HepG2 (cell line): Measurements from ENCODE around the gene NPEPL1. TPM values are rescaled to one million over a fixed set of nuclear protein-coding genes. Genes with fewer than 3 reads are reported as not detected.

Source experiments
- CENPBD1 ChIP-seq: sonication (generic); formaldehyde crosslinking; IDR thresholded peaks from 2 replicates; pipeline ENCODE4 v1.8.0; 2022; ENCODE audit warnings: missing genetic modification reagents, low read depth, mild to moderate bottlenecking, borderline replicate concordance
- KDM5B ChIP-seq: sonication (generic); formaldehyde crosslinking; IDR thresholded peaks from 2 replicates; pipeline ENCODE4 v1.4.0; 2020; ENCODE audit warnings: missing genetic modification reagents, mild to moderate bottlenecking, borderline replicate concordance
- PHF8 ChIP-seq: sonication (generic); formaldehyde crosslinking; IDR thresholded peaks from 2 replicates; pipeline ENCODE4 v1.5.0; 2020; ENCODE audit warnings: missing genetic modification reagents
- ZFP90 ChIP-seq: sonication (generic); formaldehyde crosslinking; IDR thresholded peaks from 2 replicates; pipeline ENCODE4 v1.8.0; 2022; ENCODE audit warnings: missing genetic modification reagents, mild to moderate bottlenecking, inconsistent platforms, borderline replicate concordance
- ZNF333 ChIP-seq: sonication (generic); formaldehyde crosslinking; IDR thresholded peaks from 2 replicates; pipeline ENCODE4 v1.4.0; 2020; ENCODE audit warnings: mild to moderate bottlenecking, missing genetic modification reagents, borderline replicate concordance
- ZNF704 ChIP-seq: sonication (generic); formaldehyde crosslinking; IDR thresholded peaks from 2 replicates; pipeline ENCODE4 v1.8.1; 2023; ENCODE audit warnings: mild to moderate bottlenecking, inconsistent platforms, moderate library complexity, missing genetic modification reagents, borderline replicate concordance
- polyA plus RNA-seq, 8 experiments: library from polyadenylated mRNA; depleted of rRNA in 3 of 8; stranded (reverse) in 7 of 8; unstranded in 1 of 8; fragments of >200 nt; fragmentation: Illumina TruSeq in 4 of 8; extraction: Trizol in 4 of 8; gene quantifications; 2 replicates each; pipeline versions ENCODE4 v1.2.1 to v1.2.3, GENCODE V29; 2011 to 2016; ENCODE audit warnings: low read depth in 4 of 8, missing spikeins in 1 of 8, mixed read lengths in 1 of 8; ENCODE audit not compliant: insufficient read depth in 1 of 8
- total RNA-seq, 5 experiments: library from RNA; depleted of rRNA; stranded (reverse); fragments of >200 nt; fragmentation: Illumina TruSeq; extraction: Trizol; gene quantifications; 2 replicates each; pipeline ENCODE4 v1.2.3, GENCODE V29; 2016; ENCODE audit warnings: low read depth in 1 of 5
- TF ChIP-seq, protein P1 (sequence below): sonication (generic); formaldehyde crosslinking; IDR thresholded peaks from 2 replicates; pipeline ENCODE4 v1.4.0; 2020; ENCODE audit warnings: missing genetic modification reagents
- TF ChIP-seq, protein P2 (sequence below): sonication (generic); formaldehyde crosslinking; IDR thresholded peaks from 2 replicates; pipeline ENCODE4 v1.4.0; 2020; ENCODE audit warnings: missing genetic modification reagents

NPEPL1 gene
- total and polyA plus RNA-seq, 2 of the 13 experiments (the other 11 are each of a cell fraction or from before 2014, with no cell fraction given): 4.1 to 7.5 TPM

DNA sequence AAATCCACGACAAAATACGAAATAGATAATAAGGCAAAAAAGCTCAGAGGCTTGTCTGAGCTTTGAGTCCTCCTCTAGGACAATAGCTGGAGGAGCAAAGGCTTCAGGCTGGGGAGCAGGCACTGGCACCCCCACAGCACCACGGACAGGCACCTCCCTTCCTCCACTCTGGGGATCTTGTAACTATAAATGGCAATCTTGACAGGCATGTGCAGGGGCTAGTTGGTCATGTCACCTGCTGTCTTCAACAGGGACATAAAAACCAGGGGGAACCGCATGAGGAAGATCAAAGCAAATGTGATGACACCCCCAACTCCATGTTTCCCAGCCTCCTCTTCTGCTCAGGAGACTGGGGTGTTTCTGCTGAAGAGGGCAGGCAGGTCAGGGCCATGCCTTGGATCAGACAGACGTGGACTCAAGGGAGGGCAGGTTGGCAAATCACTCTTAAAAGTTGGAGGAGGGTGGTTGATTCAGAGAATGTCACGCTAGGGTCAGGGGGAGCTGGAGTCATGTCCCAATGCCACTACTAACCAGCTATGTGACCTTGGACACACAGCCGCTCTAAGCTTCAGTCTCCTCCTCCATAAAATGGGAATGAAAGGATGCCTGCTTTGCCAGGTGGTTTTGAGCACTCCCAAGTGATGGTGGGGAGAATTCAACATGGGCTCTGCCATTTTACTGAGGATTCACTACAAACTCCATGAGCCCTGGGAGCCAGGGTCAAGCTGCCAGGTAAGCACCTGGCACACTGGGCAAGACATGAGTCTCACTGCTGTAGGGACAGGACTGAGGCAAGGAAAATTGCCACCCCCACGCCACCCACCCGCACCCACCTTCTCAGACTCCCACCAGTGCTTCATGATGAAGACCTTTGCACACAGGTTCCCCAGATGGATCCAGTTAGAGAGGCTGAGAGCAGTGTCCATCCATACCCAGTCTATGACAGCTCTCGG, 48.0 kb downstream of the NPEPL1 start (continued):
- TF ChIP-seq, protein P1, sequence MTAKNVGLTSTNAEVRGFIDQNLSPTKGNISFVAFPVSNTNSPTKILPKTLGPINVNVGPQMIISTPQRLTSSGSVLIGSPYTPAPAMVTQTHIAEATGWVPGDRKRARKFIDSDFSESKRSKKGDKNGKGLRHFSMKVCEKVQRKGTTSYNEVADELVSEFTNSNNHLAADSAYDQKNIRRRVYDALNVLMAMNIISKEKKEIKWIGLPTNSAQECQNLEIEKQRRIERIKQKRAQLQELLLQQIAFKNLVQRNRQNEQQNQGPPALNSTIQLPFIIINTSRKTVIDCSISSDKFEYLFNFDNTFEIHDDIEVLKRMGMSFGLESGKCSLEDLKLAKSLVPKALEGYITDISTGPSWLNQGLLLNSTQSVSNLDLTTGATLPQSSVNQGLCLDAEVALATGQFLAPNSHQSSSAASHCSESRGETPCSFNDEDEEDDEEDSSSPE (CRISPR knock-in tag): no peak
- TF ChIP-seq ZNF704 (CRISPR knock-in tag) (no peak), CENPBD1 (CRISPR knock-in tag) (no peak), ZFP90 (CRISPR knock-in tag) (no peak), PHF8 (CRISPR knock-in tag) (no peak), ZNF333 (CRISPR knock-in tag) (no peak), KDM5B (CRISPR knock-in tag) (no peak)
- TF ChIP-seq, protein P2, sequence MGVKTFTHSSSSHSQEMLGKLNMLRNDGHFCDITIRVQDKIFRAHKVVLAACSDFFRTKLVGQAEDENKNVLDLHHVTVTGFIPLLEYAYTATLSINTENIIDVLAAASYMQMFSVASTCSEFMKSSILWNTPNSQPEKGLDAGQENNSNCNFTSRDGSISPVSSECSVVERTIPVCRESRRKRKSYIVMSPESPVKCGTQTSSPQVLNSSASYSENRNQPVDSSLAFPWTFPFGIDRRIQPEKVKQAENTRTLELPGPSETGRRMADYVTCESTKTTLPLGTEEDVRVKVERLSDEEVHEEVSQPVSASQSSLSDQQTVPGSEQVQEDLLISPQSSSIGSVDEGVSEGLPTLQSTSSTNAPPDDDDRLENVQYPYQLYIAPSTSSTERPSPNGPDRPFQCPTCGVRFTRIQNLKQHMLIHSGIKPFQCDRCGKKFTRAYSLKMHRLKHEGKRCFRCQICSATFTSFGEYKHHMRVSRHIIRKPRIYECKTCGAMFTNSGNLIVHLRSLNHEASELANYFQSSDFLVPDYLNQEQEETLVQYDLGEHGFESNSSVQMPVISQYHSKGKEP (CRISPR knock-in tag): no peak
- TF ChIP-seq, all 625 proteins: peak for 0
